Muscle of arm (tissue), 12 donors: ENCODE results near the gene HMCN1. TPM values are rescaled to one million over a fixed set of nuclear protein-coding genes. Genes with fewer than 3 reads are reported as not detected.

Experiments
- DNase-seq: peaks from one replicate; pipeline ENCODE4 v3.0.0-alpha.2; 2013
- polyA plus RNA-seq, 12 donors: library from polyadenylated mRNA; unstranded; fragments of 120-200 nt; gene quantifications; one replicate each; pipeline ENCODE4 v1.2.1, GENCODE V29; 2013; ENCODE audit not compliant: insufficient read length in 12 of 12

The HMCN1 gene
- polyA plus RNA-seq, 12 donors: 6.2 to 30.6 (median 13.2) TPM; not detected in 1

DNA sequence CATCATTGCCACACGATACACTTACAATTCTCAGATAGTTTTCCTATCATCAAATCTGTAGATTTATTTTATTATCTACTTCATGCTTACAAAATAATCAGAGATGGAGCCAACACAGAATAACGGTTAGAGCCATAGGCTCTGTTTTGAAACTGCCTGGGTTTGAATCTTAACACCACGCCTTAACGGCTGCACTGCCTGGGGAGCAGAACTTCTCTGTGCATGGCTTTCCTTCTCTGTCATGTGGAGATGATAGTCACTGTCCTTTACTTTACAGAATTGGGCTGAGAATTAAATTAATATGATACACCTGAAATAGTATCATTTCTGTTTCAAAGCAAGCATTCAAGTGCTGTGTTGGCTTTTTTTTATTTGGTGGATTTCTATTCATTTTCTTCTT is 177.8 kb downstream of the HMCN1 start:
- no peak for DNase-seq

- DNase-seq: no peak
Observed at GRCh38 chr1:185912504-185912903, 178.3 kb downstream of the HMCN1 start.

GRCh38 chr1:185914089-185914488 is 179.9 kb downstream of the HMCN1 start:
- no peak for DNase-seq

GRCh38 chr1:185916861-185917260 is 182.7 kb downstream of the HMCN1 start:
- no peak for DNase-seq

- DNase-seq: peak; percentile 61
Observed at GRCh38 chr1:185917646-185918045, 183.5 kb downstream of the HMCN1 start.

DNA sequence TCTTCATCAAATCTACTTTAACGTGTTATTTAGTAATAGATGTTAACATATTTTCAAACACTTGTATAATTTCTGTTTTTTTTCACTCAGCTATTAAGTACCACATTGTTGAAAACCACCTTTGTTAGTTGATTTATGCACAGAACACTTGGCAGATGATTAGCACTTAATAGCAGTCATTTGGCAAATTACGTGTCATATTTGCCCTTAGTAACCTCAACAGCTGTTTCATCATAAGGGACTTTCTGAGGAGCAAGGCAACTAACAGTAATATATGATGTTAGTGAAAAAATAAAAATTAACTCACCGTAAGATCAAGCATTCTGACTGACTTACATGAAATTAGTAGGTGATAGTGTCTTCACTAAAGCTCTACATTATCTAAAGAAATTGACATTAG is 186.4 kb downstream of the HMCN1 start:
- no peak for DNase-seq

DNA sequence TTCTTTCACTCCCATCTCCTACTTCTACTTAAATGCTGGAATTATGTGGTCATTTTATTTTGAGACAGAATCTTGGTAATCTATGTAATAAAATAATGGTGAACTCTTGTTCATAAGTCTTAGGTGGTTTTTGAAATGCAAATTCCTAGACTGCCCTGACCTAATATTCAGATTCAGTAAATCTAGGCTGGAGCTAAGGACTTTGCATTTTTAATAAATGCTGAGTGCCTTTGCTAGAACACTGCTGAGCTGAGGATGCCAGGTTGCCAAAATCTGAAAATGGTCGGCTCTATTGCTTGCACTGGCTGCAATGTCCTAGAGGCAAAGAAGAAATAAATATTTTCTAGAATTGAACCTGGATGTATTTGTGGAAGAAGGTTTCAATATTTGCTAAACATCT is 187.4 kb downstream of the HMCN1 start:
- DNase-seq: no peak

DNA sequence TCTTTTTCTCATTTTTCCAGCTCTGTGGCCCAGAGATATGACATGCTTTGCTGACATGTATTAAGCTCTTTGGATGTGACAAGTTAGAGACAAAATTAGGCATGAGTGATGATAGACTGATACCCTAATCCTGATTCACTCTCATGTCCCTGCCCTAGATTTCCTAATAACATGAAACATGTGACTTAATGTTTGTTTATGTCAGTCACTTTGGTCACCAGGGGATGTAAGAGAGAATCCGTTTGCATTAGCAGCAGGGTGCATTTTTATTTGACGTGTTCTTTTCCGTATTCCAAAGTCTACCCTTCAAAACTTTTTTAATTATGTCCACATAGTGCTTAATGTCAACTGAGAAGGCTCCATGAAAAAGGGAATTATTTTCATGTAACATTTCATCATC is 192.4 kb downstream of the HMCN1 start:
- DNase-seq: no peak

DNA sequence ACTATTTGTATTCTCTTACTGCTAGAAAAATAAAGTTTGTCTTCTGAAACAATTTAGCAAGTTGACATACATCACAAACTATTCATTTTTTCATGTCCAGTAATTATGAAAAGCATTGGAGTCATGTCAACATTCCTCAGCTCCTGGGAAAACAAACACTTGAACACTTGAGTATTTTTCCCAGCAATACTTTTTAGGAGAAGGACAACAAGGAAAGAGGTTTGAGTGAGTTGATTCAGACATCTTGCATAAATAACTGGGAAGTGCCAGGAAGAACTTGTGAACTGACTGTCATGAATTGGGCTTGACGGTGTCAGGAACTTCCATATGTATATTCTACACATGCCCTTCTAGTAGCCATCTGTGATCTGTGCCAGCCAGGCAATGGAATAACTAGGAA is 195.6 kb downstream of the HMCN1 start:
- DNase-seq: no peak

DNA sequence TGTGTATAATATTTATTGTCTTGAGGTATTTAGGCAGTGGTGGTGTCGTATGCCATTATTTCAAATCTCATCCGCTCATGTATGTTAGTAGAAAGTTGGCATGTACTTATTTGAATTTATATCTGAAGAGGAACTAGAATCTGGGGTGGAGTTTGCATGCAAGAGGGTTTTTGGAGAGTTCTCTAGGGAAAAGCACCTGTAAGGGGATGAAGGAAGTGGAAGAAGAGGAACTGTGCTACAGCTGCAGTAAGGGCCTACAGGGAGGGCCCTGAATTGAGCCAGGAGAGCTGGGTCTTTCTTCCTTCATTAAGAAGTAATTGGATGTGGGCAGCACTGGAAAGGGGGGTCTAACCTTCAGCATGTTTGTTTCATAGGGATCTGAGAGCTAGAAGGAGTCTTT is 197.2 kb downstream of the HMCN1 start:
- no peak for DNase-seq

- no peak for DNase-seq
Observed at GRCh38 chr1:185933580-185933979, 199.4 kb downstream of the HMCN1 start.

GRCh38 chr1:185934476-185935189 is 200.4 kb downstream of the HMCN1 start:
- DNase-seq: no peak

DNA sequence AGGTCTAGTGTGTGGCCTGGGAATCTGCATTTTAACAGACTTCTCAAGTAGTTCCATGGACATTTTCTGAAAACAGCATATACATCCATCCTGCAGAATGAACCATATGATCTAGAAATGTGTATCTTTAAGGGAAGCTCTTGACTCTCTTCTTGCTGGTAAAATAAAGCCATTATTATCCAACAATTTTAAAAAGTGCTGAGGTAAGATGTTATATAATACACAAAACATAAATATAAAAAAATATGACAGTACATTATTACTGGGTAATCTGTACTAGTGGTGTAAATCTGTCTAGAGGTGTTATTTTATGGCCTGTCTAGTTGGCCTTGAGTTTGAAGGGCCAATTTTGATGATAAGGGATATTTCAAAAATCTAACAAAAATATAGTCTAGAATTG is 201.2 kb downstream of the HMCN1 start:
- DNase-seq: no peak

- DNase-seq: no peak
Observed at GRCh38 chr1:185936641-185937040, 202.4 kb downstream of the HMCN1 start.

DNA sequence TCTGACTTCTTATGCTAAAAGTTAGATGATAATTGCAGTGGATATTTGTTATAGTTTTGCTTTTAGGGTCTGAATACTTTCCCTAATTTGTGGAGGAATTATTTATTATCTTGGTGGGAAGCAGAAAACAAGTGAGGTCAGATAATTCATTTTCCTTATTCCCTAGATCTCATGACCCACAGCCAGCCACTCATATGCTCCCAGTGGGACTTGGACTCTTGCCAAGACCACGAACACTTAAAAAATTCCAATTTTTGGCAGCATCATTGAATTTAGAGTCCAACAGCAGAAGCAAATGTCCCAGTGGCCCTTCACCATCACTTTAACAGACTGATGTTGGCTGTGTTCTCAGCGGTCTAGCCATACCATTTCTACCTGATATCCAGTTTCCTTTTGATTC is 204.2 kb downstream of the HMCN1 start:
- DNase-seq: no peak

GRCh38 chr1:185939142-185939541 is 205.0 kb downstream of the HMCN1 start:
- no peak for DNase-seq

DNA sequence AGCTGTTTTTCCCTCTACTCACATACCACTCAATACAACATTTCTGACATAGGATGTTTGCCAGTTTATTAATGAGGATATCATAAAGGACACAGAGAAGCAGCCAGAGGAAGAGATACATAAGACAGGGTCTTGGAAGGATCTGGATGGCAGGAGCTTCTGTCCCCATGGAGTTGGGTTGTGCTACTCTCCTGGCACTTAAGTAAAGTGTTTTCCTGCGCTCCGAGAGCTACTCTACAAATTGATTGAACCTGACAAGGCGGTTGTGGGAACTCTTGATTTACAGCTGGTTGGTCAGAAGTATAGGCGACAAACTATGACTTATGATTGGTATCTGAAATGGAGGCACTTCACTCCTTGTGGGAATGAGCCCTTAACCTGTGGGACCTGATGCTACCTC is 208.8 kb downstream of the HMCN1 start:
- DNase-seq: no peak

DNA sequence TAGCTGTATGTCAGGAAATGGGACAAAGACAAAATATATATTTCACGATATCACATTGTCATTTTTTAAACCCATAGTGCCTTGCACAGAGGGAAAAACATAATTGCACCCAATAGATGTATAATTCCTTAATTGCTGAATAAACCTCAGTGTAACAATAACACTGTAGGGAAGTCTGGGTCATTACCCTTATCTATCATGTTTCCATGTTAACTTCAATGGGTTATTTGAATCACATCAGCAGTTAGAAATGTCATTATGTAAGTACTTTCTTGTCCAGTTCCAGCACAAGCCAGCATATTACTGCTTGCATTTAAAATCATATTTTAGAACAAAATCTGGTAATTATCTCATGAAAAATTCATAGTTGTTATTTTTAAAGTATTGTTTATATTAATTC is 222.7 kb downstream of the HMCN1 start:
- DNase-seq: no peak

DNA sequence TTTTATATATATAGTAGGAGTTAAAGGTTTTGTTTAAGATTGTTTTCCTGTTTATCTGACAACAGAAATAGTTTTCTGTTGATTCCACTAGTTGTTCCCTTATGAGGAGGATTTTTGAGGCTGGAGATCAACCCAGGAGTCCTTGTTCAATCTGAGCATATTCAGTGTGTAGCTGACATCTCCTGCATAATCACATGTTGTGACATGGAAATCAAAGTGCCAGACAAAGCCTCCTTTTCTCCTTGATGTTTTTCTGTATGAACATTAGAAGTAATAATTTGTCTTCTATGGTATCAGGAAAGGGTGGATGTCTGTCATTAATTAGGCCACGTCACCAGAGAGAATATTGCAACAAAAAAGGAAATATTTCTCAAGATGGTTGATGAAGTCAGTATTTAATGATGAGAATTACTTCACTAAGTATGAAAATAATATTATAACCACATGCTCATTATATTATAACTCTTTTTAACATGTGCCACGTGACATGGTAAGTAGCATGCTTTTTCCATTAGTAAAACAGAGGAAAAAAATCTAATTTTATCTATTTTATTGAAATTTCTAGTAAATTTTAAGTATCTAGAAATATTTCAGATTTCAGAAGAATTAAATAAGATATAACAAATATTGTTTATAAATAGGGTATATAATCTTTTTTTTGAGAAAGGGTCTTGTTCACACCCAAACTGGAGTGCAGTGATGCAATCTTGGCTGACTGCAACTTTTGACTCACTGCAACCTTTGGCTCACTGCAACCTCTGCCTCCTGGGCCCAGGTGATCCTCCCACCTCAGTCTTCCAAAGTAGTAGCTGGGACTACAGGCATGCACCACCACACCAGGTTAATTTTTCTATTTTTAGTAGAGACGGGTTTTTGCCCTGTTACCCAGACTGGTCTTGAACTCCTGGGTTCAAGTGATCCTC is 223.5 kb downstream of the HMCN1 start:
- DNase-seq: no peak

GRCh38 chr1:185960422-185961321 is 226.5 kb downstream of the HMCN1 start:
- peak; percentile 83 for DNase-seq

DNA sequence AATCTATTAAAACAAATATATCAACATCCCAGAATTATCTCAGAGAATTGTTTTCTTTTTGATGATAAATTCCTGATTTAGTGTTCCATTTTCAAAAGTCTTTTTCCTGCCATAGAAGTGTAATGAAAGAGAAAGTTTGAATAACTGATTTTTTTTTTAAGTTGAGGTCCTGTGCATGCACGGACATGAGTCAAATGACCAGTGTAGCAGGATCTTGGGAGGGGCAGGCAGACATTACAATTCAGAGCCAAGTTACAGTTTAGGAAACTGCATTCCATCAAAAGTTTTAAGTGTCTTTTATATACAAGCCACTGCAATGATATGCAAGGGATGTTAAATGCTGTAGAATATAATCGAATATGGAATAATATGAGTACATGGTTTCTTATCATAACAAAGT is 227.5 kb downstream of the HMCN1 start:
- no peak for DNase-seq

DNA sequence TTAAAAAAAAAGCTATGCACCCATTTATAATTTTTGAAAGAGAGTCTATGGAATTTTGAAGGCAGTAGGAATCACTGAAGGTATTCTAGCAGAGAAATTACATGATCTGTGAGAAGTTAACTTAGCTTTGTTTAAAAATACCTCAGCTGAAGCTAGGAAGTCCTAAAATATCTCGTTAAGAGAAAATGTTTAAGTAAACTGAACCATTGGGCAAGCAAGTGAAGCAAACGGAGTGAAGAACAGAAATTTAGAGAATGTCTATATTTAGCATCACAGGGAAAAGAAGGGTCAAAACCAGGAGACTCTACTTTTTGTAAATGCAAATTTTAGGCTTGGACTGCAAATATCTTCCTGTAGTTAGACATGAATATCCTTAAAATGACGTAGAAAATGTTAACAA is 230.8 kb downstream of the HMCN1 start:
- DNase-seq: no peak
